Mesothelial cell of epicardium (in vitro differentiated cells): ENCODE results near the gene STAMBP. TPM values are rescaled to one million over a fixed set of nuclear protein-coding genes. Genes with fewer than 3 reads are reported as not detected.
"Not testable (repeated sequence)": the region's sequence is repeated elsewhere in the genome, so short reads cannot be mapped to it uniquely, and the experiment has no call there.

Source experiments
- DNase-seq, 2 experiments: peaks; one replicate each; pipeline ENCODE4 v3.0.0; 2021; ENCODE audit warnings: low spot score in 2 of 2; ENCODE audit not compliant: unreplicated experiment in 2 of 2
- H3K27ac Mint-ChIP-seq: 2 replicates; pipeline ENCODE4 v1.8.0; 2021; ENCODE audit warnings: mixed read lengths
- H3K27me3 Mint-ChIP-seq: 2 replicates; pipeline ENCODE4 v1.8.0; 2021; ENCODE audit warnings: low read depth, mixed read lengths
- H3K36me3 Mint-ChIP-seq: 2 replicates; pipeline ENCODE4 v1.8.0; 2021; ENCODE audit warnings: mixed read lengths
- H3K4me1 Mint-ChIP-seq: 2 replicates; pipeline ENCODE4 v1.8.0; 2021; ENCODE audit warnings: mixed read lengths
- H3K4me3 Mint-ChIP-seq: 2 replicates; pipeline ENCODE4 v1.8.0; 2021; ENCODE audit warnings: mild to moderate bottlenecking, moderate library complexity, mixed read lengths
- H3K9me3 Mint-ChIP-seq: 2 replicates; pipeline ENCODE4 v1.8.0; 2021; ENCODE audit warnings: mixed read lengths
- CTCF ChIP-seq: fragments of 200-600 bp; sonication (generic); IDR thresholded peaks from one replicate; pipeline ENCODE4 v1.5.0; 2021; ENCODE audit warnings: antibody characterized with exemption; ENCODE audit not compliant: unreplicated experiment
- total RNA-seq: library from RNA; stranded (reverse); gene quantifications from 3 replicates; pipeline ENCODE4 v1.2.1, GENCODE V29; 2021

The STAMBP gene
- total RNA-seq, 1 donor from 2014 or later = 33.2 TPM

GRCh38 chr2:73859721-73860586, 31.2 kb downstream of the STAMBP start:
- Mint-ChIP-seq H3K4me3 (no peak overlapping the region), H3K9me3 (no peaks in the 10 kb centered on the region), H3K4me1 (no peaks in the 10 kb centered on the region), H3K36me3 (peaks cover 58% of the 10 kb centered on the region), H3K27ac (no peak overlapping the region), H3K27me3 (no peaks in the 10 kb centered on the region)
- no peak for DNase-seq
- no peak for TF ChIP-seq CTCF

- Mint-ChIP-seq H3K4me3 (no peak overlapping the region), H3K36me3 (peaks cover 45% of the 10 kb centered on the region), H3K4me1 (no peaks in the 10 kb centered on the region), H3K27me3 (no peaks in the 10 kb centered on the region), H3K27ac (no peak overlapping the region), H3K9me3 (no peaks in the 10 kb centered on the region)
- TF ChIP-seq CTCF = no peak
- no peak for DNase-seq
Measured at GRCh38 chr2:73862987-73863386, 34.2 kb downstream of the STAMBP start.

DNA sequence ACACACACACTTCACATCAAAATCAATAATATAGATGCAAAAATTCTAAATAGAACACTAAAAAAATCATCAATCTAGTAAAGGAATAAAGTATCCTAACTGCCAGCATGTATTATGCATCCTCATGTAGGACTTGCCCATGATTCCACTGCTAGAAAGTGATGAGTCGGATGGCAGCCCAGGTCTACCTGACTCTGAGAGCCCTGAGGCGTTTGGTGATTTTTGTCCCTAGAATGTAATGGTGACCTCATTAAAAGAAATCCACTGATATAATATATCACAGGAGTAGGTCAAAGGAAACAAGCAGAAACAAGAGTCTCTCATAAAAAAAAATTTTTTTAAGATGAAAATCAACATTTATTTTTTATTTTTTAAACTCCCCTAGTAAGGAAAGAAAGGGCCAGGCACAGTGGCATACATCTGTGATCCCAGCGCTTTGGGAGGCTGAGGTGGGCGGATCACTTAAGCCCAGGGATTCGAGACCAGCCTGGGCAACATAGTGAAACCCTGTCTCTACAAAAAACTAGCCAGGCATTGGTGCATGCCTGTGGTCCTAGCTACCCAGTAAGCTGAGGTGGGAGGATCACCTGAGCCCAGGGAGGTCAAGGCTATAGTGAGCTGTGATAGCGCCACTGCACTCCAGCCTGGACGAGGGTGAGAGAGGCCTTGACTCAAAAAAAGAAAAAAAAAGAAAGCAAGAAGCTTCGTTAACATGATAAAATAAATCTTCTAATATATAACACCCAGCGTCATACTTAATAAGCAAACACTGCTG, 39.6 kb downstream of the STAMBP start:
- no peaks in the 10 kb centered on the region for H3K27me3 Mint-ChIP-seq
- no peak for TF ChIP-seq CTCF
- no peaks in the 10 kb centered on the region for H3K9me3 Mint-ChIP-seq
- H3K36me3 Mint-ChIP-seq = peaks cover 28% of the 10 kb centered on the region
- no peak overlapping the region for H3K4me3 Mint-ChIP-seq
- DNase-seq = no peak
- no peaks in the 10 kb centered on the region for H3K4me1 Mint-ChIP-seq
- H3K27ac Mint-ChIP-seq = no peak overlapping the region

- Mint-ChIP-seq H3K36me3 (peaks cover 16% of the 10 kb centered on the region), H3K4me1 (no peaks in the 10 kb centered on the region), H3K27ac (no peak overlapping the region), H3K4me3 (no peak overlapping the region), H3K9me3 (no peaks in the 10 kb centered on the region), H3K27me3 (no peaks in the 10 kb centered on the region)
- no peak for DNase-seq
- no peak for TF ChIP-seq CTCF
Measured at GRCh38 chr2:73870084-73870483, 41.3 kb downstream of the STAMBP start.

DNA sequence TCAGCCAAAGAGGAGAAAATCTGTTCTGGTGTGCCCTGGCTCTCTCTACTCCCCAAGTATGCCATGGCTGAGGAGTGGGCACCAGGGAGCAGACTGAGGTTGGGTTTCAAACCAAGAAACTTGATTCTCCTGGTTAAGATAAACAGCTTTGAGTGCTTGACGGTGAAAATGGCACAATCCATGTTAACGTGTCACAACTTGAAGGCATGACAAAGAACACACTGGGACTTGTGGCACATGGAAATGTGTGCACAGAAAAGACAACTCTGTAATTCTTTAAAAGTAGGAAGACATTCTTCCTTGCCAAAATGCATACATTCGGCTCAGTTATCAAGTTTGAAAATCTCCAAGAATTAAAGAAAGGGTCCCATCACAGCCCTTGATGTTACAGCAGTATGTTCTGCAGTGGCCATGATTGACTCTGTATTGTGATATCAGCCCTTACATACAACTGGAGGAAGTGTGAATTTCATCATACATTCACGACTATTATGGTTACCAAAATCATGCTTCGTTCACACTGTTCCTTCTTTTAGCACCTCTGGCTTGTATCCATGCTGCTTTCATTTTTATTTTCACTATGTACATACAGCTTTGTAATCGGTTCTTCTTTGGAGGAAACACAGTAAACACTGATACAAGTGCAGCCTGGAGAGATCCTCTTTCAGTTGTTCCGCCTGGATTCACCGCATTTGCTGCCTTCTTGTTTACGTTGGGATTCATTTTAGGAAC, 48.5 kb downstream of the STAMBP start:
- H3K27me3 Mint-ChIP-seq = peaks cover 8% of the 10 kb centered on the region
- no peak for DNase-seq
- H3K4me3 Mint-ChIP-seq = no peak overlapping the region
- peaks cover 3% of the 10 kb centered on the region for H3K36me3 Mint-ChIP-seq
- no peak for TF ChIP-seq CTCF
- peaks cover 4% of the 10 kb centered on the region for H3K4me1 Mint-ChIP-seq
- no peaks in the 10 kb centered on the region for H3K9me3 Mint-ChIP-seq
- no peak overlapping the region for H3K27ac Mint-ChIP-seq

GRCh38 chr2:73877984-73878383, 49.2 kb downstream of the STAMBP start:
- not testable (repeated sequence) for H3K27me3 Mint-ChIP-seq, H3K36me3 Mint-ChIP-seq, H3K4me3 Mint-ChIP-seq, H3K9me3 Mint-ChIP-seq, DNase-seq, H3K27ac Mint-ChIP-seq, H3K4me1 Mint-ChIP-seq
